GM18951 (cell line): ENCODE measurements around the gene STUM.

Experiments
- POLR2A ChIP-seq: IDR thresholded peaks from 4 replicates; pipeline ENCODE4 v1.6.1; 2011; ENCODE audit warnings: mild to moderate bottlenecking; ENCODE audit not compliant: insufficient read length, insufficient read depth; ENCODE audit errors: extremely low read depth
- in situ Hi-C: fragments of 300-500 bp; cut with MboI; formaldehyde crosslinking; loops from one replicate; pipeline ENCODE4 v1.12.0; 2022; ENCODE audit warnings: low sequenced_read_pairs, mixed read lengths, inconsistent platforms; ENCODE audit not compliant: unreplicated experiment

Gene STUM

DNA sequence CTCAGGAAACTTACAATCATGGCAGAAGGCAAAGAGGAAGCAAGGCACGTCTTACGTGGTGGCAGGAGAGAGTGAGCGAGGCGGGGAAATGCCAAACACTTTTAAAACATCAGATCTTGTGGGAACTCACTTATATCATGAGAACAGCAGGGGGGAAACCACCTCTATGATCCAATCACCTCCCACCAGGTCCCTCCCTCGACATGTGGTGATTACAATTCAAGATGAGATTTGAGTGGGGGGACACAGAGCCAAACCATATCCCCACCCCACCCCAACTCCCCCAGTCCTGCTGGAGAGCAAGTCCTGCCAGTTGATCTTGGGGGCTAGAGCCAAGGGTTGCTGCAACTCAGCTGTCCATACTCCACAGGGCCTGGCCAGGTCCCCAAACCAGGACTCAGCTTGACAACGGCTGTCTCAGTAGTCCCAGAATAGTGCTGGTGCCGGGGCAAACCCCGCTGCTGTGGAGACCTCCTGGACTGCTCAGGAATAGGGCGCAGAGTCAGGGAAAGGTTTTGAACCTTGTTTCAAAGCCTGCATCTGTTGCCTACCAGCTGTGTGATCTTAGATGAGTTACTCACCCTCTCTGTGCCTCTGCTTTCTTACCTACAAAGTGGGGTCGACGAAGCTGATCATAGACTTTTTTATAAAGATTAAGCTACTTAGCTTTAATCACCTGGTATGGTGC lies 79.5 kb downstream of the STUM start:
- no peak for TF ChIP-seq POLR2A
- in situ Hi-C loops: no loop called here

DNA sequence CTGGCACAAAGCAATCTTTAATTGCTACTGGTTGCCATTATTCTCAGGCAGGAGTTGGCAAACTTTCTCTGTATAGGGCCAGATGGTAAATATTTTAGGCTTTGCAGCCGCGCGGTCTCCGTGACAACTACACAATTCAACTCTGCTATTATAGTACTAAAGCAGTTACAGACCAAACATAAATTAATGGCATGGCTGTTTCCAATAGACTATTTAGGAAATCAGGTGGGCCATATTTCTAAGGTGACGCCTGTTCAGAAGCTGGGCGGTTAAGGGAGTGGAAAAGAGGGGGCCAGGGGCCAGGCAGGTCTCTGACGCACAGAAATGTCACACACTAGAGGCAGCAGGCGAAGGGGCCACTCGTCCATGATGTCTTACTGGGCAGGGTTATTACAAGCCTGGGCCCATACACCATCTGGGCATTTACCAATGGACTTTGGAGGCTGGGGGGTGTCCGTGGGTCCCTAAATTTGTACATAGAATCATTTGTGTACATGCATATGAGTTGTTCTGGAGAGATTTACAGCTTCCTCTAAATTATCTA lies 80.1 kb downstream of the STUM start:
- in situ Hi-C loops: no loop called here
- TF ChIP-seq POLR2A: no peak

DNA sequence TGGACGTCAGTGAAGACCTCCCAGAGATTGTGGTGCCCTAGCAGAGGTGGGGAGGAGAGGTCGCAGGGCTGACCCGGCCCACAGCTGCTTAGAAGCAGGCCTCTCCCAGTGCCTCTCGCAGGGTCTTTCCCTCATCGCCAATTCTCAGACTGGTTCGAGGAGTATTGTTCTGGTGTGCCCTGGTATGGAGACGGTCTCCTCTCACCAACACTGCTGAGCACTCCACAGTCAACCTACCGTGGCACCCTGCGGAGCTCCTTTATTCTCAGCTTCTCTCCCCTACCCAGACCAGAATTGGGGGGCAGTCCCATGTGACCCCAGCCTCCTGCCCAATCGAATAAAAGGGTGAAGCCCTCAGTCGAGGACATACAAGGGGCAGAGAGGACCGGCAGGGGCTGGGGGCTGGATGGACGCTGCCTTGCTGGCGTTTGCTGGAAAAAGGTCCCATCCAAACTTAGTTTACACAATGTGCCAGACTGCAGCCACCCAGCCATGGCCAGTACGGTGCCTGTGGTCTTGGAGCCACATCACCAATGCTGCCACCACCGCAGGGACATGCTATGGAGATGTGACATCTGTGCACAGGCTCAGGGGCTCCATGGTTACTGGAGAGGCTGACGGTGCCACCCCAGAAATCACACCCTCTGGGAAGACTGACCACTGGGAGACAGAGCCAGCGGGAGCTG lies 80.8 kb downstream of the STUM start:
- TF ChIP-seq POLR2A: no peak
- in situ Hi-C loops: no loop called here

GRCh38 chr1:226629896-226630550 lies 81.5 kb downstream of the STUM start:
- no peak for TF ChIP-seq POLR2A
- in situ Hi-C loops: no loop called here

GRCh38 chr1:226630592-226630991 lies 82.0 kb downstream of the STUM start:
- in situ Hi-C loops: no loop called here
- no peak for TF ChIP-seq POLR2A

GRCh38 chr1:226631229-226632000 lies 82.9 kb downstream of the STUM start:
- TF ChIP-seq POLR2A: no peak
- in situ Hi-C loops: no loop called here

- TF ChIP-seq POLR2A: no peak
- in situ Hi-C loops: no loop called here
Observed at GRCh38 chr1:226632169-226632879, 83.8 kb downstream of the STUM start.

GRCh38 chr1:226632922-226633351 lies 84.4 kb downstream of the STUM start:
- in situ Hi-C loops: no loop called here

GRCh38 chr1:226633541-226634165 lies 85.1 kb downstream of the STUM start:
- TF ChIP-seq POLR2A: no peak
- in situ Hi-C loops: no loop called here

More at GRCh38 chr1:226632922-226633351, 84.4 kb downstream of the STUM start:
- TF ChIP-seq POLR2A: no peak

GRCh38 chr1:226634166-226634588 lies 85.6 kb downstream of the STUM start:
- in situ Hi-C loops: no loop called here
- TF ChIP-seq POLR2A: no peak

GRCh38 chr1:226634611-226635246 lies 86.2 kb downstream of the STUM start:
- in situ Hi-C loops: no loop called here
- no peak for TF ChIP-seq POLR2A
